ENCODE measurements around the gene C14orf39. TPM values are rescaled to one million over a fixed set of nuclear protein-coding genes. Genes with fewer than 3 reads are reported as not detected.

The C14orf39 gene
- total RNA-seq, 1 donor from 2014 or later: 6.2 TPM

DNA sequence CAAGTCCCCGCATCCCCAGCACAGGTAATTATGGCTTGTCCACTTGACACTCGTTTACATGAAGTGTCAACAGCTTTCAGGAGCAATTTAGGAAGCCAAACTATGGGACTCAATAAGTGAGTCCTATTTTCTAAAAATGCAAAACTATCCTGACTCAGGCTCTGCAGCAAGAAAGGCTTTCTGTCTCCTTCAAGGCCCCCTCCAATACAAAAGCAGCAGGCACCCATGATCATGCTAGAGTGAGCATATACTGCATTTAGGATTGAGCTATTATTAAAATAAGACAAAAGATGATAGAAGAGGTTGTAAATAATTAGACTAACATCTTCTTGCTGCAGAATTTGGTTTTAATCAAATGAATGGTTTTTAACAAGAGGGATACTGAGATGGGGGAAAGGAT, 26.3 kb upstream of the C14orf39 start:
- H3K4me1 Mint-ChIP-seq: peaks cover 39% of the 10 kb centered on the region
- peaks cover 74% of the 10 kb centered on the region for H3K27me3 Mint-ChIP-seq (ENCODE audit: insufficient read depth, low read depth)
- Histone ChIP-seq H3F3A (ENCODE audit: low read depth) (peaks cover 79% of the 10 kb centered on the region), H3K36me3 (no peaks in the 10 kb centered on the region), H3K4me1 (peaks cover 75% of the 10 kb centered on the region), H3K27me3 (peaks cover 89% of the 10 kb centered on the region), H3K4me3 (no peak overlapping the region), H2AFZ (replicated peaks) (no peak overlapping the region), H3K79me2 (ENCODE audit: low read depth) (no peaks in the 10 kb centered on the region), H4K20me1 (ENCODE audit: low read depth) (peaks cover 61% of the 10 kb centered on the region), H3K9ac (no peak overlapping the region), H3K9me3 (ENCODE audit: low read depth) (no peaks in the 10 kb centered on the region), H3K4me2 (no peak overlapping the region), H3K27ac (no peak overlapping the region)
- H3K4me3 Mint-ChIP-seq: no peak overlapping the region
- TF ChIP-seq EZH2 (IDR thresholded peaks at IDR 0.05): no peak
- no peak for TF ChIP-seq EZH2phosphoT487 (IDR thresholded peaks at IDR 0.05)
- TF ChIP-seq, protein P1, sequence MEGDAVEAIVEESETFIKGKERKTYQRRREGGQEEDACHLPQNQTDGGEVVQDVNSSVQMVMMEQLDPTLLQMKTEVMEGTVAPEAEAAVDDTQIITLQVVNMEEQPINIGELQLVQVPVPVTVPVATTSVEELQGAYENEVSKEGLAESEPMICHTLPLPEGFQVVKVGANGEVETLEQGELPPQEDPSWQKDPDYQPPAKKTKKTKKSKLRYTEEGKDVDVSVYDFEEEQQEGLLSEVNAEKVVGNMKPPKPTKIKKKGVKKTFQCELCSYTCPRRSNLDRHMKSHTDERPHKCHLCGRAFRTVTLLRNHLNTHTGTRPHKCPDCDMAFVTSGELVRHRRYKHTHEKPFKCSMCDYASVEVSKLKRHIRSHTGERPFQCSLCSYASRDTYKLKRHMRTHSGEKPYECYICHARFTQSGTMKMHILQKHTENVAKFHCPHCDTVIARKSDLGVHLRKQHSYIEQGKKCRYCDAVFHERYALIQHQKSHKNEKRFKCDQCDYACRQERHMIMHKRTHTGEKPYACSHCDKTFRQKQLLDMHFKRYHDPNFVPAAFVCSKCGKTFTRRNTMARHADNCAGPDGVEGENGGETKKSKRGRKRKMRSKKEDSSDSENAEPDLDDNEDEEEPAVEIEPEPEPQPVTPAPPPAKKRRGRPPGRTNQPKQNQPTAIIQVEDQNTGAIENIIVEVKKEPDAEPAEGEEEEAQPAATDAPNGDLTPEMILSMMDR (IDR thresholded peaks at IDR 0.05): no peak
- H3K9me3 Mint-ChIP-seq: peaks cover 10% of the 10 kb centered on the region
- peak; percentile 13 for DNase-seq (ENCODE audit: low spot score)
- H3K36me3 Mint-ChIP-seq: no peaks in the 10 kb centered on the region
- H3K27ac Mint-ChIP-seq: no peak overlapping the region

DNA sequence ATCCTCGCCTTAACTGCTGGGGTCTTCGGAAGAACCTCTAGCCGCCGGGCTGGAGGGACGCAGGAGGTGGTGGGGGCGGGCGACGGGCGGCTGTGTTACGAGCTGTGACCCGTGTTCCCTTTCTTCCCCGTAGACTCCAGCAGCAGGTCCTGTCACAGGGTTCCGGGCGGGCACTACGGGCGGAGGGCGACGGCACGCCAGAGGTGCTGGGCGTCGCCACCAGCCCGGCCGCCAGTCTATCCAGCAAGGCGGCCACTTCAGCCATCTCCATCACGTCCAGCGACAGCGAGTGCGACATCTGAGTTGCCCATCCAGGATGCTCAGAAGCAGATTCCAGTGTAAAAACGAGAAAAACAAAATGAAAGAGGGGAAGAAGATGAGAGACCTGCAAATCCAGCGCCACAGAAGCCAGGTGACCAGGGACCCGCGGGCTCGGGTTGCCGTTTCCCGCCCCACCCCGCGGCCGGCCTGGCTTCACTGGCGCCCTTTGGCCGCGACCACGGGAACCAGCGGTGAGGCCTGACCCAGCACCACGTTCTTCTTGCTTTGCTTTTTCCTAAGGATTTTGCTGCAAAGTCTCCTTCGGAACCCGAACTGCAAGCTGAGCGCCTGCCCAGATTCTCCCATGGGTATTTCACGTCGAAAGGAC, 25.2 kb upstream of the C14orf39 start:
- H3K4me1 Mint-ChIP-seq: peaks cover 39% of the 10 kb centered on the region
- peak overlapping the region; percentile 52 for H2AFZ ChIP-seq (replicated peaks)
- no peaks in the 10 kb centered on the region for H3K36me3 Mint-ChIP-seq
- peaks cover 89% of the 10 kb centered on the region for H3K27me3 ChIP-seq
- no peak overlapping the region for H3K27ac ChIP-seq
- peak; percentile 95 for TF ChIP-seq EZH2 (IDR thresholded peaks at IDR 0.05)
- TF ChIP-seq, protein P1 (IDR thresholded peaks at IDR 0.05): no peak
- TF ChIP-seq EZH2phosphoT487 (IDR thresholded peaks at IDR 0.05): peak; percentile 96
- peaks cover 69% of the 10 kb centered on the region for H3F3A ChIP-seq (ENCODE audit: low read depth)
- H4K20me1 ChIP-seq (ENCODE audit: low read depth): peaks cover 71% of the 10 kb centered on the region
- peak; percentile 80 for DNase-seq (ENCODE audit: low spot score)
- H3K9me3 ChIP-seq (ENCODE audit: low read depth): no peaks in the 10 kb centered on the region
- peaks cover 73% of the 10 kb centered on the region for H3K4me1 ChIP-seq
- no peak overlapping the region for H3K27ac Mint-ChIP-seq
- H3K4me3 Mint-ChIP-seq: peak overlapping the region; percentile 75
- peak overlapping the region; percentile 95 for H3K4me2 ChIP-seq
- no peak overlapping the region for H3K9ac ChIP-seq
- no peaks in the 10 kb centered on the region for H3K79me2 ChIP-seq (ENCODE audit: low read depth)
- peak overlapping the region; percentile 50 for H3K4me3 ChIP-seq
- H3K9me3 Mint-ChIP-seq: peaks cover 4% of the 10 kb centered on the region
- no peaks in the 10 kb centered on the region for H3K36me3 ChIP-seq
- H3K27me3 Mint-ChIP-seq (ENCODE audit: insufficient read depth, low read depth): peaks cover 80% of the 10 kb centered on the region

DNA sequence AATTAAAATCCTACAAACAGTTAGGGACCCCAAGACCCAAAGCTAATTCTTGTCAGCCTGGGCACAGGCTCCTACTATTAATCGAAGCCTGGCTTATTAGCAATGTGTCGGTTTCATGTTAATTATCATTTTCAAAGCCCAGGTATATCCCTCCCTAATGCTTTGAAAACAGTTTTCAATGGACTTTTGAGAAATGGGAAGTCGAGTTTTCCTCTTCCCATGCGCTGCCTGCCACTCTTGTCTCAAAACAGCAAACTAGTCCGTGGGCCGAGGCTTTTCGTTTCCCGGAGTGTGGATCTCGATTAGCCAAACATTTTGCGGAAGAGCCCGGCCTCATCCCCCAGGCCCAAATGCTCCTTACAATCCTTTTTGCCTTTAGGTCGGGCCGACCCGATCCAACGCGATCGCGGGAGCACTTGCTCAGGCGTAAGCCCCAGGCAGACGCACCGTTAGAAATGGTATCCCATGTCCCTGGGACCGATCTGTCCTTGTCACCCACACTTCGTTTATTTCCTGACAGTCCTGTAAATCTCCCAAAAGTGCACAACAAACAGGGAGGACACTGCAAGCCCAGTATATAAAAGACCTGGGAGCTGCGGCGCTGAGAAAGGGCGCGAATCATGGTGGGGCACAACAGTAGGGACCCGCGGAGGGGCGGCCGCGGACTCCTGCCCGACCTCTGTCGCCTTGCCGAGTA, 24.5 kb upstream of the C14orf39 start:
- Histone ChIP-seq H3K4me1 (peaks cover 68% of the 10 kb centered on the region), H3K9me3 (ENCODE audit: low read depth) (no peaks in the 10 kb centered on the region), H3K4me3 (peak overlapping the region; percentile 50), H4K20me1 (ENCODE audit: low read depth) (peaks cover 78% of the 10 kb centered on the region), H3K27me3 (peaks cover 93% of the 10 kb centered on the region), H3K9ac (no peak overlapping the region), H2AFZ (replicated peaks) (peak overlapping the region; percentile 52), H3F3A (ENCODE audit: low read depth) (peaks cover 66% of the 10 kb centered on the region), H3K27ac (no peak overlapping the region), H3K79me2 (ENCODE audit: low read depth) (no peaks in the 10 kb centered on the region), H3K36me3 (no peaks in the 10 kb centered on the region), H3K4me2 (peak overlapping the region; percentile 95)
- peaks cover 37% of the 10 kb centered on the region for H3K4me1 Mint-ChIP-seq
- H3K9me3 Mint-ChIP-seq: peaks cover 2% of the 10 kb centered on the region
- H3K27me3 Mint-ChIP-seq (ENCODE audit: insufficient read depth, low read depth): peaks cover 84% of the 10 kb centered on the region
- no peaks in the 10 kb centered on the region for H3K36me3 Mint-ChIP-seq
- DNase-seq (ENCODE audit: low spot score): no peak
- TF ChIP-seq EZH2 (IDR thresholded peaks at IDR 0.05) (no peak), EZH2phosphoT487 (IDR thresholded peaks at IDR 0.05) (peak; percentile 56)
- TF ChIP-seq, protein P1 (IDR thresholded peaks at IDR 0.05): no peak
- peak overlapping the region; percentile 80 for H3K4me3 Mint-ChIP-seq
- H3K27ac Mint-ChIP-seq: no peak overlapping the region

Measured in neural progenitor cell (in vitro differentiated cells).